ENCODE measurements around the gene TEC. TPM values are rescaled to one million over a fixed set of nuclear protein-coding genes. Genes with fewer than 3 reads are reported as not detected.

TEC gene
- total RNA-seq, 5 donors from 2014 or later (not counting 1 experiment from before 2014, with no cell fraction given): 1.7 to 5.4 (median 2.5) TPM

DNA sequence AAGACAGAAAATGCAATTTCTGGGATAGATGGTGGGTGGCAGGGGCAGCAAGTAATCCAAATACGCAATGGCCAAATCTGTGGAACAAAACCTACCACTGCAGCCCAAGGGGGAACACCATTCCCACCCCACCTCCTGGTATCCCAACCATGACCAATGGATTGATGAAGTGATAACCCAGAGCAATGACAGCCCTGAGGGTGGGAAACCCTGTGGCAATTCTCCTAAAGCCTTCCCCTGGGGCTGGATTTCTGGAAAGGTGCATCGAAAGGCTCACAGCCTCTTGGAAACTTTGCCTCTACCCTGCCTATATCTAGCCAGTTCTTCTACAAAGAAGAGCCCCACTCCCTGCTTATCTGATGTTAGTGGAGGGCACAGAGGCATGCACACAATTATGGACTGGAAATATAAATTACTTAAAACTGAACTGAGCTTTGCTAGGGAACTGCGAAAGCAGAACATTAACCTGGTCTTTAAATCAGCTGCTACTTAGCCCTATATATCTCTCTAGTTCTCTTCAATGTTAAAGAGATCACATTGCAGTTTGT lies 75.6 kb downstream of the TEC start:
- H3K27me3 ChIP-seq (replicated peaks in 1 of 2; ENCODE audit: control insufficient read depth in 2 of 2, extremely low read depth in 1 of 2, insufficient read depth in 2 of 2, low read length in 1 of 2): peaks cover 0 to 4% of the 10 kb centered on the region in 2 experiments
- H3K27ac ChIP-seq (ENCODE audit: low read length): no peak overlapping the region
- Mint-ChIP-seq H3K27ac (no peak overlapping the region), H3K4me1 (peaks cover 6 to 10% (median 8%) of the 10 kb centered on the region in 3 donors), H3K27me3 (no peaks in the 10 kb centered on the region), H3K4me3 (no peak overlapping the region), H3K36me3 (no peaks in the 10 kb centered on the region), H3K9me3 (no peaks in the 10 kb centered on the region)
- 100% methylated on average over 1 of the region's 3 CpGs for WGBS (ENCODE audit: insufficient coverage)
- CTCF ChIA-PET: no interaction called here
- no peak overlapping the region for H3K4me3 ChIP-seq (ENCODE audit: control insufficient read depth in 1 of 2, extremely low read depth in 1 of 2, low read length in 1 of 2)
- ATAC-seq (replicated peaks in 1 of 4) (no peak), DNase-seq (no peak)
- no peaks in the 10 kb centered on the region for H3K9me3 ChIP-seq
- H3K36me3 ChIP-seq (ENCODE audit: control insufficient read depth in 2 of 2, extremely low read depth in 1 of 2, insufficient read depth in 1 of 2, low read length in 1 of 2): no peaks in the 10 kb centered on the region
- H3K4me1 ChIP-seq (ENCODE audit: control insufficient read depth in 1 of 2, extremely low read depth in 1 of 2, insufficient read depth in 2 of 2, low read length in 2 of 2): no peaks in the 10 kb centered on the region
- POLR2A ChIA-PET: no interaction called here

DNA sequence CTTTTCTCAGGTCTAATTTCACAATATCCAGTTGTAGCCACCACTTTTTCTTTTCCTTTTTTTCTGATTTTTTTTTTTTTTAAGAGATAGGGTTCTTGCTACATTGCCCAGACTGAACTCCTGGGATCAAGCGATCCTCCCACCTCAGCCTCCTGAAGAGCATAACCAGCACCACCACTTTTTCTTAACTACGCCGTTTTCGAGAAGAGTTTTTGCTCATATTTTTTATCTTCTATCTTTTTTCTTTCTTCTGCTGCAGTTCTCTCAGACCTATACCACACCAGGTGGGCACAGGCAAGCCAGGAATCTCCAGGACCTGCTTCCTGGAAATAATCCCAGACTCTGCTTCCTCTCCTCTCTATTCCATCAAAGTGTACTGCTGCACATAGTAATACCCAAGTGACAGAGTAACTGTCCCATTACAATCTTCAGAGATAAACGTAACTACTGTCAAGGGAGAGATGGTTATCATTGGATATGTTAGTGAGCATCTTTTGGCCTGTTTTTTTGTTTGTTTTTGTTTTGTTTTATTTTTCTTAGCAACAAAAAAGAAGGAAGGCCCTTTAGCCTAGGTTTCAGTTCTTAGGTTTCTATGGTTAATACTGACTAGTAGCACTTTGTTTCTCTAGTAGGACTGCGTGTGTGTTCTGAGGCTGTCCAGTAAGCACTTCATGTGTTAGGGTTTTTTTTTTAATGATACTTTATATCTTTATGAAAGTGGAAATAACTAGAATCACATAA lies 76.4 kb downstream of the TEC start:
- Mint-ChIP-seq H3K27me3 (no peaks in the 10 kb centered on the region), H3K9me3 (no peaks in the 10 kb centered on the region), H3K27ac (no peak overlapping the region), H3K36me3 (no peaks in the 10 kb centered on the region), H3K4me3 (no peak overlapping the region), H3K4me1 (peaks cover 6 to 10% (median 8%) of the 10 kb centered on the region in 3 donors)
- CTCF ChIA-PET: no interaction called here
- no peak for DNase-seq
- Histone ChIP-seq H3K27ac (ENCODE audit: low read length) (no peak overlapping the region), H3K27me3 (replicated peaks in 1 of 2; ENCODE audit: control insufficient read depth in 2 of 2, extremely low read depth in 1 of 2, insufficient read depth in 2 of 2, low read length in 1 of 2) (peaks cover 0 to 4% of the 10 kb centered on the region in 2 experiments), H3K4me1 (ENCODE audit: control insufficient read depth in 1 of 2, extremely low read depth in 1 of 2, insufficient read depth in 2 of 2, low read length in 2 of 2) (no peaks in the 10 kb centered on the region), H3K36me3 (ENCODE audit: control insufficient read depth in 2 of 2, extremely low read depth in 1 of 2, insufficient read depth in 1 of 2, low read length in 1 of 2) (no peaks in the 10 kb centered on the region), H3K9me3 (no peaks in the 10 kb centered on the region), H3K4me3 (ENCODE audit: control insufficient read depth in 1 of 2, extremely low read depth in 1 of 2, low read length in 1 of 2) (no peak overlapping the region)
- no peak for ATAC-seq (replicated peaks in 1 of 4)
- POLR2A ChIA-PET: no interaction called here
- 100% methylated on average over 4 of the region's 6 CpGs for WGBS (ENCODE audit: insufficient coverage)

DNA sequence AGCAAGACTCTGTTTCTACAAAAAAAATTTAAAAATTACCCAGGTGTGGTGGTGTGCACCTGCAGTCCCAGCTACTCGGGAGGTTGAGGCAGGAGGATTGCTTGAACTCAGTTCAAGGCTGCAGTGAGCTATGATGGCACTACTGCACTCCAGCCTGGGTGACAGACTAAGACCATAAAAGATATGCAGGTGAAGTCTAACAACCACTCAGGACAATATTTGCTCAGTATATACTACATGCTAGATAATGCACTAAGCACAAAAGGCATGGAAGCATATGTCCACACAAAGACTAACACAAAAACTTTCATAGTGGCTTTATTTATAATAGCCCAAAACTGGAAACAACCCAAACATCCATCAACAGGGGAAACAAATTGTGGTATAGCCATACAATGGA lies 77.9 kb downstream of the TEC start:
- H3K27me3 Mint-ChIP-seq: no peaks in the 10 kb centered on the region
- CTCF ChIA-PET: no interaction called here
- H3K36me3 ChIP-seq (ENCODE audit: control insufficient read depth in 2 of 2, extremely low read depth in 1 of 2, insufficient read depth in 1 of 2, low read length in 1 of 2): no peaks in the 10 kb centered on the region

DNA sequence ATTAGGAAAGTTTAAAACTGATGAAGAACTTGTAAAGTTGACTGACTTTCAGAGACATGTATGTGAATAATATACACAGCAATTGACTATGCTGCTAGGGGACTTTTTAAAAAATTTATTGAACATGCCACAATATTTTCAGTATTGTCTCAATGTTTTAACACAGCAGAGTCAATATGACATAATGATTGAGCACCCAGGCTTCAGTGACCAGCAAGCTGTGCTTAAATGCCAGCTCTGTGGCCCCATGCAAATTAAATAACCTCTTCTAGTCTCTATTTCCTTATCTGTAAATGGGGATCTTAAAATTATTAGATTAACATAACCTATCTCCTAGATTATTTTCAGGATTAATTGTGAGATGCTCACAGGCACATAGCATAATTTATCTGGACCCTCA lies 78.8 kb downstream of the TEC start:
- no peak overlapping the region for H3K4me3 ChIP-seq (ENCODE audit: control insufficient read depth in 1 of 2, extremely low read depth in 1 of 2, low read length in 1 of 2)
- Mint-ChIP-seq H3K27ac (no peak overlapping the region), H3K4me3 (no peak overlapping the region), H3K27me3 (no peaks in the 10 kb centered on the region), H3K4me1 (peaks cover 5 to 10% (median 7%) of the 10 kb centered on the region in 3 donors), H3K36me3 (no peaks in the 10 kb centered on the region), H3K9me3 (no peaks in the 10 kb centered on the region)
- no peaks in the 10 kb centered on the region for H3K9me3 ChIP-seq
- no peaks in the 10 kb centered on the region for H3K27me3 ChIP-seq (replicated peaks in 1 of 2; ENCODE audit: control insufficient read depth in 2 of 2, extremely low read depth in 1 of 2, insufficient read depth in 2 of 2, low read length in 1 of 2)
- no peak for ATAC-seq (replicated peaks in 1 of 4)
- no peak for DNase-seq
- ChIA-PET POLR2A (no interaction called here), CTCF (no interaction called here)
- H3K27ac ChIP-seq (ENCODE audit: low read length): no peak overlapping the region
- no peaks in the 10 kb centered on the region for H3K4me1 ChIP-seq (ENCODE audit: control insufficient read depth in 1 of 2, extremely low read depth in 1 of 2, insufficient read depth in 2 of 2, low read length in 2 of 2)
- no peaks in the 10 kb centered on the region for H3K36me3 ChIP-seq (ENCODE audit: control insufficient read depth in 2 of 2, extremely low read depth in 1 of 2, insufficient read depth in 1 of 2, low read length in 1 of 2)

More for the DNA sequence above, 77.9 kb downstream of the TEC start:
- H3K27ac Mint-ChIP-seq: no peak overlapping the region
- Histone ChIP-seq H3K27me3 (replicated peaks in 1 of 2; ENCODE audit: control insufficient read depth in 2 of 2, extremely low read depth in 1 of 2, insufficient read depth in 2 of 2, low read length in 1 of 2) (no peaks in the 10 kb centered on the region), H3K27ac (ENCODE audit: low read length) (no peak overlapping the region), H3K4me3 (ENCODE audit: control insufficient read depth in 1 of 2, extremely low read depth in 1 of 2, low read length in 1 of 2) (no peak overlapping the region), H3K4me1 (ENCODE audit: control insufficient read depth in 1 of 2, extremely low read depth in 1 of 2, insufficient read depth in 2 of 2, low read length in 2 of 2) (no peaks in the 10 kb centered on the region), H3K9me3 (no peaks in the 10 kb centered on the region)
- DNase-seq (no peak), ATAC-seq (replicated peaks in 1 of 4) (no peak)
- no peak overlapping the region for H3K4me3 Mint-ChIP-seq
- WGBS (ENCODE audit: insufficient coverage): no CpG with 5 or more reads among the region's 1 CpG
- no peaks in the 10 kb centered on the region for H3K9me3 Mint-ChIP-seq
- POLR2A ChIA-PET: no interaction called here
- H3K4me1 Mint-ChIP-seq: peaks cover 6 to 10% (median 8%) of the 10 kb centered on the region in 3 donors
- no peaks in the 10 kb centered on the region for H3K36me3 Mint-ChIP-seq

DNA sequence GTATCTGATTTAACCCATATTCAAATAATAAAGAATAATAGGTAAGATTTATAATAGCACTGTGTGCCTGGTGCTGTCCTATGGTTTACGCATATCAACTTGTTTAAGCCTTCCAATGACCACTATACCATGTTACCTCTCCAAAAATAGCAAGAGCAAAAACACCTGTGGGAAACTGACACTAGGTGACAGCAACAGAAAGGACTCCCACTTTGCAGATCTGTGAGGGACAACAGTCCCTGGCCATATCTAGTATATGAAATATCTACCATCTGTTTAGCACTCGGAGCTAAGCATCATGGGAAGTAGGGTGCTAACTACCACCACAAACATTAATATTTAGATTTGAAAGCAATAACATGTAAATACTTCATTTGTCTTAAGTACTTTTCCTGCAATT lies 79.9 kb downstream of the TEC start:
- H3K27me3 ChIP-seq (replicated peaks in 1 of 2; ENCODE audit: control insufficient read depth in 2 of 2, extremely low read depth in 1 of 2, insufficient read depth in 2 of 2, low read length in 1 of 2): no peaks in the 10 kb centered on the region
- Mint-ChIP-seq H3K36me3 (no peaks in the 10 kb centered on the region), H3K27ac (no peak overlapping the region), H3K4me3 (no peak overlapping the region), H3K9me3 (no peaks in the 10 kb centered on the region), H3K27me3 (no peaks in the 10 kb centered on the region), H3K4me1 (no peaks in the 10 kb centered on the region)
- H3K4me1 ChIP-seq (ENCODE audit: control insufficient read depth in 1 of 2, extremely low read depth in 1 of 2, insufficient read depth in 2 of 2, low read length in 2 of 2): no peaks in the 10 kb centered on the region
- no peaks in the 10 kb centered on the region for H3K36me3 ChIP-seq (ENCODE audit: control insufficient read depth in 2 of 2, extremely low read depth in 1 of 2, insufficient read depth in 1 of 2, low read length in 1 of 2)
- DNase-seq (no peak), ATAC-seq (replicated peaks in 1 of 4) (no peak)
- no peak overlapping the region for H3K4me3 ChIP-seq (ENCODE audit: control insufficient read depth in 1 of 2, extremely low read depth in 1 of 2, low read length in 1 of 2)
- POLR2A ChIA-PET: no interaction called here
- WGBS (ENCODE audit: insufficient coverage): no CpG with 5 or more reads among the region's 2 CpGs
- H3K9me3 ChIP-seq: no peaks in the 10 kb centered on the region
- no peak overlapping the region for H3K27ac ChIP-seq (ENCODE audit: low read length)
- CTCF ChIA-PET: no interaction called here

DNA sequence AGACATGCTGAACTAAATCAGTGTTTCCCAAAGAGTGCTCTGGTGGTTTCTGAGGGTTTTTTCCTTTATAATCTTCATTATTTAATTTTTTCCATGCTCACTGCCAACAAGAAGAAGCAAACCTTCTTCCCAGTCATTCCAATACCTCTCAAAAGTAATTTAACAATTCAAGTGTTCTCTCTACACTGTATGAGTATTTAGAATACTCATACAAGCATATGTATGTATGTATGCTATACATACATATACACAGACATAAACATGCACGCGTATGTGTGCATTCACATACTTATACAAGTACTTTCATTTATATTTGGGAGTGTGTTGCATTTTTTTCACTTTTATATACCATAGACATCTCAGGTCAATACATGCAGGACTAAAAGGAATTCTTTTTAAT lies 81.2 kb downstream of the TEC start:
- ATAC-seq (replicated peaks in 1 of 4) (no peak), DNase-seq (no peak)
- Mint-ChIP-seq H3K36me3 (no peaks in the 10 kb centered on the region), H3K9me3 (no peaks in the 10 kb centered on the region), H3K27ac (no peak overlapping the region), H3K4me3 (no peak overlapping the region), H3K4me1 (no peaks in the 10 kb centered on the region), H3K27me3 (no peaks in the 10 kb centered on the region)
- no peaks in the 10 kb centered on the region for H3K9me3 ChIP-seq
- H3K4me3 ChIP-seq (ENCODE audit: control insufficient read depth in 1 of 2, extremely low read depth in 1 of 2, low read length in 1 of 2): no peak overlapping the region
- WGBS (ENCODE audit: insufficient coverage): no CpG with 5 or more reads among the region's 2 CpGs
- POLR2A ChIA-PET: no interaction called here
- H3K27me3 ChIP-seq (replicated peaks in 1 of 2; ENCODE audit: control insufficient read depth in 2 of 2, extremely low read depth in 1 of 2, insufficient read depth in 2 of 2, low read length in 1 of 2): no peaks in the 10 kb centered on the region
- no peaks in the 10 kb centered on the region for H3K36me3 ChIP-seq (ENCODE audit: control insufficient read depth in 2 of 2, extremely low read depth in 1 of 2, insufficient read depth in 1 of 2, low read length in 1 of 2)
- no peaks in the 10 kb centered on the region for H3K4me1 ChIP-seq (ENCODE audit: control insufficient read depth in 1 of 2, extremely low read depth in 1 of 2, insufficient read depth in 2 of 2, low read length in 2 of 2)
- CTCF ChIA-PET: no interaction called here
- H3K27ac ChIP-seq (ENCODE audit: low read length): no peak overlapping the region

DNA sequence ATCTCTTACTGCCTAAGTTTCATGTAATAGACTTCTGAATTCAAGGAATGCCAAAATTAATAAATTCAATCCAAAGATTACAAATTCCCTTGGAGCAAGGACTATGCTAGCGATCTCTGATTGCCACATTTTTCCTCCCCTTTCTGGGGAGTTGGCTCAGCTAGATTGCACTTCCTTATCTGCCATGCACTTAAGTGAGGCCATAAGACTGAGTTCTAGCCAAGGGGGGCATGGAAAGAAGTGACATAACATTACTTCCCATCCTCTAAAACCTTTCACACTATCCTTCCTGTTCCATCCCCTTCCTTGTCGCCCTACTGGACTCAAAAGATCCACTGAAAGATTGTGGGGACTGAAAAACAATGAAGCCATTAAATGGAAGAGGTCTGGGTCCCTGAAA lies 81.8 kb downstream of the TEC start:
- ChIA-PET CTCF (no interaction called here), POLR2A (no interaction called here)
- no peak overlapping the region for H3K27ac ChIP-seq (ENCODE audit: low read length)
- no peaks in the 10 kb centered on the region for H3K36me3 Mint-ChIP-seq
- H3K36me3 ChIP-seq (ENCODE audit: control insufficient read depth in 2 of 2, extremely low read depth in 1 of 2, insufficient read depth in 1 of 2, low read length in 1 of 2): no peaks in the 10 kb centered on the region
- no peaks in the 10 kb centered on the region for H3K9me3 ChIP-seq
- no peaks in the 10 kb centered on the region for H3K27me3 Mint-ChIP-seq
- no peak overlapping the region for H3K27ac Mint-ChIP-seq
- H3K27me3 ChIP-seq (replicated peaks in 1 of 2; ENCODE audit: control insufficient read depth in 2 of 2, extremely low read depth in 1 of 2, insufficient read depth in 2 of 2, low read length in 1 of 2): no peaks in the 10 kb centered on the region
- no peaks in the 10 kb centered on the region for H3K4me1 Mint-ChIP-seq
- ATAC-seq (replicated peaks in 1 of 4) (no peak), DNase-seq (no peak)
- no peak overlapping the region for H3K4me3 ChIP-seq (ENCODE audit: control insufficient read depth in 1 of 2, extremely low read depth in 1 of 2, low read length in 1 of 2)
- no peaks in the 10 kb centered on the region for H3K9me3 Mint-ChIP-seq
- no peaks in the 10 kb centered on the region for H3K4me1 ChIP-seq (ENCODE audit: control insufficient read depth in 1 of 2, extremely low read depth in 1 of 2, insufficient read depth in 2 of 2, low read length in 2 of 2)
- no peak overlapping the region for H3K4me3 Mint-ChIP-seq
- WGBS (ENCODE audit: insufficient coverage): 100% methylated on average over 1 of the region's 2 CpGs

Measured in T-cell (primary cell).